ENCODE data around the gene CTRB2.

- TF ChIP-seq EZH2 (IDR thresholded peaks at IDR 0.05; ENCODE audit: borderline replicate concordance, low read length) (no peak), CTCF (IDR thresholded peaks at IDR 0.05; ENCODE audit: low read length) (no peak)
These were observed 3.9 kb downstream of the CTRB2 start for GRCh38 chr16:75203096-75203495.
